HG02943 (cell line): ENCODE data around the gene PTN.
"Not testable (repeated sequence)": the region's sequence is repeated elsewhere in the genome, so short reads cannot be mapped to it uniquely, and the experiment has no call there.

Source experiments
- ATAC-seq: cut with Tn5 transposase; IDR thresholded peaks from one replicate; pipeline ENCODE4 v1.9.1; 2021; ENCODE audit warnings: mild to moderate bottlenecking, low read depth, moderate library complexity; ENCODE audit not compliant: unreplicated experiment

Gene PTN

DNA sequence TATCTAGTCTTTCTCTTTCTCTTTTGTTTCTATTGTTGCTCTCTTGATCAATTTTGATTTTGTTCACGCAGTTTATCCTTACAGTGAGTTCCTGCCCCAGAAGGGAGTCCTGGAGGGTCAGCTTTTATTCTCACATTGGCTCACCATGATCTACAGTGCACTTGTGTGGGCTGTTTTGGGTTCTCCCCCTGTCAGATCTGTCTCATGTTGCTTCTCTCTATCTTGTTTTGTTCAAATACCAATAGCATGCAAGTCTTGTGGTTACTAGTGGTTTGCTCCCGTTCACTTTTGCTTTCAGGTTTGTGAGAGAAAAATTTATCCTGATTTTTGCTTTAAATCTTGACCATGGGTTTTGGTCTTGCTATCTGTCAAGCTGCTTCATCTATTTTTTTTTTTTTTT, 74.3 kb downstream of the PTN start:
- no peak for ATAC-seq

DNA sequence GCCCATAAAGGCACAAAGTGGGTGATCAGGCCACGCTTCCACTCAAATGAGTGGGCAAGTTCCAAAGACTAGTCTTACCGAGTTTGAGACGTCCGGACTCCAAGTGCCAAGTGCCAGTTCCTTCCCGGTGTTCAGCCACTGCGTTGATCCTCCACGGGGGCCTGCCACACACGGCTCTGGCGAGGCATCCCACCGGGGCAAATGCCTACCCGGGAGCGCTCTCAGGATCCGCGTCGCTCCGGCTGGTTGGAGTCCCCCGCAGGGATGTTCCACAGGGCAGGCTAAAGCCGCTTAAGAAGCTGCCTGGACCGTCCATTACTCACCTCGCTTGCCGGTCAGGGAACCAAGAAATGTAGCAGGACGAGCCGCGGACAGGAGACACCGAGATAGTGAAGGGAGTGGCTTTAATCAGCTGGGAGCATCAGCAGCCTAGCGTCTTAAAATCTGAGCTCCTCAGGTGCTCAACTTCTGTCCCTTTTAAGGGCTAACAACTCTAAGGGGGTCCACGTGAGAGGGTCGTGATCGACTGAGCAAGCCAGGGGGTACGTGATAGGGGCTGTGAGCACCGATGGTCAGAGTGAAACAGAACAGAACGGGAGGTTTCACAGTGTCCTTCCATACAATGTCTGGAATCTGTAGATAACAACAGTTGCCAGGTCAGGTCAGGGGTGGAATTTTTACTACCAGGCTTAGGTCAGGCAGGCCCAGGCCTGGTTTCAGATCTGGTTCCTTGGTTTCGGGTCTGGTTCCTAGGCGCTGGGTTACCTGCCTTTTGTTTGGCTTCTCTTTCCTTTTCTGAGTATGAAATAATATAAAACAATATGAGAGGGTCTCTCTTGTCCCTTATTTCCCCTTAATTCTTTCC, 75.3 kb downstream of the PTN start:
- not testable (repeated sequence) for ATAC-seq

DNA sequence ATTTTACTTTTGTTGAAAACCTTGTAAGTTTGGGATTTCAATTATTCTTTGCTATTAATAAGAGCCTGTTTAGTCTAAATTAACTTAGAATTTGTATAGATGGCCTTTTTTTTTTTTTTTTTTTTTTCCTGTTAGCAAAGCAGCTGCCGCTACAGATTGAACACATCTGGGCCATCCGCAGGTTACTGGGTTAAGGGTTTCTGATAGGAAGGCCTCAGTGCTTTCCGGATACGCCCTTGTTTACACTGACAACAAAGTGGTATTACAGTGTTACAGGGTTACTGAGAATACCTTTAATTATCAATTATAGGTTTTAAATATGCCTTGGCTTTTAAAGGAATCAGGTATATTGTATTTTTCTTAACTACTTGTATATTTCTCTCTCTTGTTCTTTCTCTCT, 76.8 kb downstream of the PTN start:
- ATAC-seq = no peak

DNA sequence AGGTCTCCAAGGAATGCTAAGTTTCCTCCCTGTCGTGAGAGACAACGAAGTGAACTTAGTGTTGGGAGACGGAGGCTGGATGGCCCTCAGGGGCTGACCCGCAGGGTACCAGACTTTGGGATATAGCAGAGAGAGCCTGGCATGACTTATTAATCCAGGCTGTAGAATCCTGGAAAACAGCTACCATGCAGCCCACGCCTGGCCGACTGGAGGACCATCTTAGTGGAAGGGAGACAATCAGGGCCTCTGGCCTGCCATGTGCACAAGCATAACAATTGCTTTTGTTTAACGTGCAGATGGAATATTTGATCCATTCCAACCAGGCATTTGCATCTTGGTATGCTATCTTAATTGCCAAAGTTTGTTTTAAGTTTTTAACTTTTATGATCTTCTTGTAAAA, 78.1 kb downstream of the PTN start:
- ATAC-seq = not testable (repeated sequence)

DNA sequence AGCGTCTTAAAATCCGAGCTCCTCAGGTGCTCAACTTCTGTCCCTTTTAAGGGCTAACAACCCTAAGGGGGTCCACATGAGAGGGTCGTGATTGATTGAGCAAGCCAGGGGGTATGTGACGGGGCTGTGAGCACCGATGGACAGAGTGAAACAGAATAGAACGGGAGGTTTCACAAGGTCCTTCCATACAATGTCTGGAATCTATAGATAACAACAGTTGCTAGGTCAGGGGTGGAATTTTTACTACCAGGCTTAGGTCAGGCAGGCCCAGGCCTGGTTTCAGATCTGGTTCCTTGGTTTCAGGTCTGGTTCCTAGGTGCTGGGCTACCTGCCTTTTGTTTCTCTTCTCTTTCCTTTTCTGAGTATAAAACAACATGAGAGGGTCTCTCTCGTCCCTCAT, 80.9 kb downstream of the PTN start:
- no peak for ATAC-seq

DNA sequence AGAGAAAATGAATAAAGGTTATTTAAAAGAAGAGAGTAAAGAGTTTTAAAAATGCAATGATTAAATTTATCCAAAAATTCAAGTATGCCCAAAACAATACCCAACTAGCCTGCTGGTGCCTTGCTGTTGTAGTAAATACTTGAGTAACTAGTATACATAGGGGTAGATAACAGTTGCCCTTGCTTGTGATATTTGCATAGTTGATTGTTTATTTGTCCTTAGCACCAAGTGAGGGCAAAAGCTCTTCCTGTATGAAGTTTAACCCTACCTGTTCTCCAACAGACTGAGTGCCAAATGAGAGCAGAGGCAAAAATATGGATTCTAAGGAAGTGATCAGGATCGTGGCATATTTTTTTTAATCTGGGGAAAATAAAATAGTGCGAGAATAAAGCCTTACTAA, 85.0 kb downstream of the PTN start:
- no peak for ATAC-seq

DNA sequence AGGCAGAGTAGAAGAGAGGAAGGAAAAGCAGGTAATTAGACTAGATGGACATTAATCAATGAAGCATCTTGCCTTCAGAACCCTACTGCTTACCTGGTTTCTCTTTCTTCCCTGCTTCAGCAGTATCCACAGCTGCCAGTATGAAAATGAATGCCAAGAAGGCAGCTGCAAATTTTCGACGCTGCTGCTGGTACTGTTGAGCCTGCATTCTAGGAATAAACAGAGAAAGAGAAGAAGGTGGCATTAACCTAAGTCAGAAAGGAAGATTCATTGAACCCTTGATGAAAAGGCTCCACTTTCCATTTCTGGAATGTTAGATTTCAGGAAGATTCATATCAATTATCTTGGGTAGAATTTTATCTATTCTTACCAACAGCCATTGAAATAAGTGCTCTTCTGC, 88.8 kb downstream of the PTN start:
- ATAC-seq = no peak

DNA sequence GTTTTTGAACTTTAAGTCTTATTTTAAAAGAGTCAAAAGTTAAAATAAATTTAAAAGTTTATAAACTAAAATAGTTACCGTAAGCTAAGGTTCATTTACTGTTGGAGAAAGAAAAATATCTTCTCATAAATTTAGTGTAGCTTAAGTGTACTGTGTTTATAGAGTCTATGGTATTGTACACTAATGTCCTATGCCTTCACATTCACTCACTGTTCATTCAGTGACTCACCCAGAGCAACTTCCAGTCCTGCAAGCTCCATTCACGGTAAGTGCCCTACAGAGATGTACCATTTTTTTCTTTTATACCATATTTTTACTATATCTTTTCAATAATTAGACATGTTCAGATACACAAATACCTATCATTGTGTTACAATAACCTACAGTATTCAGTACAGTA, 97.6 kb downstream of the PTN start:
- ATAC-seq = no peak

DNA sequence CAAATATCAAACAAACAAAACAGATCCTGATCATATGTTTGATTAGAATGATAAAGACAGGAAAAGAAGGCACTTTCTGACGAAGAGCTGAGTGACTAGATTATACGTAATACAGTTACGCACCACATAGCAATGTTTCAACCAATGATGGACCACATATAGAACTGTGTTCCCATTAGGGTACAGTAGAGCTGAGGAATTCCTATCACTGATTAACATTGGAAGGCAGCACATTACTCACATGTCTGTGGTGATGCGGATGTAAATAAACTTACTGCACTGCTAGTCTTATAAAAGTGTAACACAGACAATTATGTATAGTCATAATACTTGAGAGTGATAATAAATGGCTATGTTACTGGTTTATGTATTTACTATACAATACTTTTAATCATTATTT, 98.3 kb downstream of the PTN start:
- no peak for ATAC-seq

DNA sequence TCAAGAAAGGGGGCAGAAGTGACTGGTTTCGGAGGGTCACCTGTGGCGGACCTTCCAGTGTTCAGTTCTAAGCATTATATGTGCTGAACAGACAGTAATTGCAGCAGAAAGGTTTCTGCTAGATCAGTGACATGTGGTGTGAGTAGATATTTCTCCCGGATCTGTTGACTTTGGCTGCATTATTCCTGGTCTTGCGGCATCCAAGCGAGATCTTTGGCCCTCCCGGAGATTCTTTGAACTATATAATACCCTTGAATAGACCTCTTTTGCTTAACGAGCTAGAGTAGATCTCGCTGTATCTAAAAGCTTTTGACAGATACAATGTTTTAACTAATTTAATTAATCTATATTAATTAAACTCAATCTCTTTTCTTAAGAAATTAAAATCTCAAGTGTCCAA, 99.8 kb downstream of the PTN start:
- no peak for ATAC-seq

DNA sequence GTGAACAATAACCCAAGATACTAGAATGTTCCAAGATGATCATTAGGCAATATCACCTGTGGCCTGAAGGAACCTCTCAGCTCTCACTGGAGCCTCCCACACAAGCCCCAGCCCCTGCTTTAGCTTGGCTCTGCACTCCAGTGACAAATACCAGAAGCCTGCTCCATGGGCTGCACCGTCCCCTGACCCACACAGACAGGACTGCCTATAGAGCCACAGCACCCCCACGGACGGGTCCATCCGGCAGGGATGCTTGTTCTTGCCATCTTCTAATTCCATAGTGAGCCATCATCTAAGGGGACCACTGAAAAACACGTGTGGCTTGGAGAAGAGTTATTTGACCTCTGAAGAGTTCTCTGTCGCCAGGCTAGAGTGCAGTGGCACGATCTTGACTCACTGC, 100.9 kb downstream of the PTN start:
- no peak for ATAC-seq

DNA sequence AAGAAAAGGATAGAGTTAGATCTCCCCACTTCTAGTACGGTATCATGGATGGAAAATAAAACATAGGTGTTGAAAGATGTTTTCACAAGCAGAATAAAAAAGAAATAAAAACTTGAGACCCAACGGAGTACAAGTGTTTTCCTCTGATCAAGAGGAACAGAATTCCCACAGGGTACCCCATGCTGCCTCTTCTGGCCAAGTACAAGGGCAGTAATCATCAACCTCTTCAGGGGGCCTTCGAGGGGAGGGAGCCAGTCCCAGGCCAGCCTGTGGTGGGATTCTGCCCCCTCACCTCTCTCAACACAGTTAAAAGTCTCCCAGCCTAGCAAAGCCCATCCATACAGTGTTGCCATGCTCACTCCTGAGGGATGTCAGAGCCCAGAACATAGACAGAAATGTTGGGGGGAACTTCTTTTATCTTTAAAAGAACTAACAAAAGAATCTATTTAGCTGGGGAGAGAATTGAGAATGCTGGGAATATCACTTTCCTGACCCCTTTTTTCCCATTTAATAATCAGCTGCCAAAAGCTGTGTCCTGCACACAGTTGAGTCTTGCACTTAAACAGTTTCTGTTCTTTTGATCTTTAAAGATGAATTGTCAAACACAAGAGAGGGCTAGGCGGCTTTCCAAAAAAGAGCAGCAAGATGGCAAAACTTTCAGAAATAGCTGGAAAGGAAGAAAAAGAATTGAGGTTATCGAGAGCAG, 101.7 kb downstream of the PTN start:
- no peak for ATAC-seq

DNA sequence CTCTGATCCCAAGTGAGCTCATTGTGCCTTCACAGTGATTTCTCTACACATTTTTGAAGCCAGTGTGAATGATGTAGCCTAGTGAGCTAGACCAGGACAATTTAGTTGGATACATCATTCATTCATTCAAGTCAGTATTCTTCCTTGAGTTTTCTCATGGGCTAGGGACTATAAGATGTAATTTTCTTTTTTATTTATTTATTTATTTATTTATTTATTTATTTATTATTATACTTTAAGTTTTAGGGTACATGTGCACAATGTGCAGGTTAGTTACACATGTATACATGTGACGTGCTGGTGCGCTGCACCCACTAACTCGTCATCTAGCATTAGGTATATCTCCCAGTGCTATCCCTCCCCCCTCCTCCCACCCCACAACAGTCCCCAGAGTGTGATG, 104.3 kb downstream of the PTN start:
- ATAC-seq = not testable (repeated sequence)

DNA sequence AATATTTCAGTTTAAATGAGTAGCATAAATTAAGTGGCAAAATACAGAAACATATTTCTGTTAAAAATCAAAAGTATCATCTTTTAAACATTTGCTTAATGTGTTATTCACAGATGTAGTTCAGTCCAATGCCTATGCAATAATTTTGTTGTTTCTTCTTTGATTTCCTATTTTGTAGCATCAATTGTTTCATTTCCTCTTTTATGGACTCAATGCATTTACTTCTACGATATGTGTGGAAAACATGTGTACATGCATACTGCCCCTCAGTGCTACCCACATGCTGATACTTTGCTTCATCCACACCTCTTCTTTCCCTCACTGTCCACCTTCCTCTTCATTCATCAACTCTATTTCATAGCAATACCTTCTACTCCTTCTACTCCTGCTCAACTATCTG, 108.1 kb downstream of the PTN start:
- ATAC-seq = no peak

DNA sequence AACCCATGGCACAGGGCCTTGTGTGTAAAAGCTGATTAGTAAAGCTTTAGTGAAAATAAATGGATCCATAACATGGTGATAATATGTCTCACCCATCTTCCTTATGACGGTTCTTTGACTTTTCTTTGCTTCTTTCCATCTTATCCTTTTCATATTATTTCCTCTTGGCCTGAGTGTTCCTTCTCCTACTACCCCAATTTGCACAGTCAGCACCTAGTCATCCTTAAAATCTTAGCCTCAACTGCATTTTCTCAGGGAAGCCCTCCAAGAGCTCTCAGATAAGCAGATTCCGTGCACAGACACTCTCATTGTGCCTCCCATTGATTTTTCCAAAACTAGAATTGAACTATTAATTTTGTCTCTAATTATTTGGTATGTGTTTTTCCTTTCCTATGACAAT, 112.4 kb downstream of the PTN start:
- ATAC-seq = no peak

DNA sequence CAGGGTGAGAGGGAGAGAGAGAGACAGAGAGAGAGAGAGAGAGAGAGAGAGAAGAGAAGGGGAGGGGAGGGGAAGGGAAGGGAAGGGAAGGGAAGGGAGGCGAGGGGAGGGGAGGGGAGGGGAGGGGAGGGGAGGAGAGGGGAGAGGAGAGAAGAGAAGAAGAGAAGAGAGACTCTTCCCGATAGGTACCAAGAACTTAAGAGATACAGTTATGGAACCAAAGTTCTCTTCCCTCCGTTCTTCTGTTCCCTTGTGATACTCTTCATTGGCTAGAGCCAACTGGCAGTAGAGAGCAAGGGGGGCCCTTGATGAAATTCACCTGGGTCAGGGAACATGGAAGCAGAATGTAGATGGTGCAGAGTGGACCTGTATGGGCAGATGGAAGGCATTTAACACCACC, 122.1 kb downstream of the PTN start:
- no peak for ATAC-seq

DNA sequence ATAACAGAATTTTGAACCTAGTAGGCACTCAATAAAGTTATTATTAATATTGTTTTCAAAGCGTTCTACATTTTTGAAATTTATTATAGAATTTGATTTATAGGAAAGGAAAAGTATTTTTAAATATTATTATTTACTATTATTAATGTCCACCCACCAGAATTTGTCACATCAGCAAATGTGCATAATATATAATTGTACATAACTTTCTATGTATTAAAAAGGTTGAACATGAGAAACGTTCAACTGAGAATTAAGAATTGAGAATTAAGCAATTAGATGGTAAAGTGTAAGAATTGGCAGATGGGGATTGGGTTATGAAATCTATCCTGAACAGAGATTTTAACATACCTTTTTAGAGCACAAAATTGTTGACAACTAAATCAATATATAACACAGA, 129.8 kb downstream of the PTN start:
- no peak for ATAC-seq

DNA sequence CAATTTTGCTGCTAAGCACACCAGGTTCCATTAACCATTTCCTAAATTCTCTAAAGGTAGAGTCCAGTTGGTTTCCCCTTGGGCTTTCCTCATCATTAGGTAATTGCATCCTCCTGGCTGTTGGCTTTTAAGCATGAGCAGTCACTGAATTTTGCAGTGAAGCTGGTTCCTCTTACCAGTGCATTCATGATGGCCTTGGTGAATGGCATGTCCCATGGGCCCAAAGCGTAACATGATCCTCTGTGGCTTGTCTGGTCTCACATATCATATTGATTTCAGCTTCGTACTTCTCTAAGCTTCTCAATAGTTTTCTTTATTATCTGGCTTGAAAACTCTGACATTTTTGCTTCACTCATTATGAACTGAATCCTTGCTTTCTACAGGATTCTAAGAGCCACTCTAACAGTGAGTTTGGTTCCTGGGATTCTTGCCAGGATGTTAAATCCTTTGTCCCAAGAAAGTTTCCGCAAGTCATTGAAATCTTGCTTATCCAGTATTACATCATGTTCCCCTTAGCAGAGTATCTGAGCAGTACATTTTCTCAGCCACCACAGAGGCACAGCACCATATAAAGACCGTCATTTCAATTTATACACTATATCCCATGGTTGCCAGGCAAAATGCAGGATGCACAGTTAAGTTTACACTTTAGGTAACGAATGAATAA, 134.2 kb downstream of the PTN start:
- no peak for ATAC-seq

DNA sequence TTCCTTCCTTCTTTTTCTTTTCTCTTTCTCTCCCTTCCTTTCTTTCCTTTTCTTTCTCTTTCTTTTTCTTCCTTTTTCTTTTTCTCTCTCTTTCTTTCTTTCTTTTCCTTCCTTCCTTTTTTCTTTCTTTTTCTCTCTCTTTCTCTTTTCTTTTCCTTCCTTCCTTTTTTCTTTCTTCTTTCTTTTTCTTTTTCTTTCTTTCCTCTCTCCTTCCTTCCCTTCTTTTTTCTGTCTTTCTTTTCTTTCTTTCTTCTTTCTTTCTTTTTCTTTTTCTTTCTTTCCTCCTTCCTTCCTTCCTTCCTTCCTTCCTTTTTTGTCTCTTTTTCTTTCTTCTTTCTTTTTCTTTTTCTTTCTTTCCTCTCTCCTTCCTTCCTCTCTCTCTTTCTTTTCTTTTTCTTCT, 136.8 kb downstream of the PTN start:
- no peak for ATAC-seq

DNA sequence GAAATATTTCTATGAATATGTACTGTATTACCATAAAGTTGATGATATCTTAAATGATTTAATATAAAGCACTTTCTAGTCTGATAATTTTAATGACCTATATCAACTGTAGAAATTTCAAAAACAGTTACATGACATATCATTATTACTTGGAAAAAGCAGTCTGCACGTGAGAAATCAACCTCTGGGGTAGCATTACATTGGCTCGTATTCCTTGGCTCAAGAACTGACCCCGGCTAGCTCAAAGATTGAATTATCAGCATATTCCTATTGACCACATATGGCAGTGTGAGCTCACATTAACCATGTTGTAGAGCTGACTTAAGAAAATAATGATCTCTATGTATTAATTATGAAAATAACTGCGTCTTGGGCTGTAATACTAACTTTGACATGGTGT, 139.3 kb downstream of the PTN start:
- no peak for ATAC-seq

DNA sequence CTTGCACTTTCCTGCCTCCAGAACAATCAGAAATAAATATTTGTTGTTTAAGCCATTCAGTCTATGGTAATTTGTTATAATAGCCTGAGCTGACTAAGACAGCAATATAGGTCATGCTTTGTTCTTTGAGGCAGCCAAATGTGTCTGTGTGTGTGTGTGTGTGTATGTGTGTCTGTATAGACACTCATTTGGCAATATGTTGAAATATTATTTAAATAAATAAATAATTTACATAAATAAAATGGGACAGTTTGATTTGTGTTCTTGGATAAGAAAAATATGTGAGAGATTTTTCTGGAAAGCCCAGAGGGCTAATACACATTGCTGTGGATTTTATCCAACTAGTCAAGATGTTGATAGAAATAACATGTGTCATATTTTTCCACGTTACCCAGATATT, 140.2 kb downstream of the PTN start:
- no peak for ATAC-seq

DNA sequence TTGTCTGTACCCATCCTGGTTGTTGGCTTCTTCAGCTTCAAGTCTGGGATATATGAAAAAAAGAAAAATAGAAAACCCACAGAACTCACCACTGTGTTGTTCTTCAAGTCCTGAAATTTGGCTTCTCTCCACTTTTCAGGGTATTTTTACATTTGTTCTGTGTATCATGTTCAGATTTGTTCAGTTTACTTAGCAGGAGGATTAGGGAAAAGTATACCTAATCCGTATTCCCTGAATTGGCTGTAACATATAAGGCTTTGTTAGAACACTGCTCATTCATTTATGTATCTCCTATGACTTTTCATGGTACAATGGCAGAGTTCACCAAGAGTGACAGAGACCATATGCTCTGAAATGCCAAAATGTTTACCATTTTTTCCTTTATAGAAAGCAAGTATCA, 146.9 kb downstream of the PTN start:
- ATAC-seq = no peak
